ENCODE results near the gene TEN1.

- TF ChIP-seq, protein P1, sequence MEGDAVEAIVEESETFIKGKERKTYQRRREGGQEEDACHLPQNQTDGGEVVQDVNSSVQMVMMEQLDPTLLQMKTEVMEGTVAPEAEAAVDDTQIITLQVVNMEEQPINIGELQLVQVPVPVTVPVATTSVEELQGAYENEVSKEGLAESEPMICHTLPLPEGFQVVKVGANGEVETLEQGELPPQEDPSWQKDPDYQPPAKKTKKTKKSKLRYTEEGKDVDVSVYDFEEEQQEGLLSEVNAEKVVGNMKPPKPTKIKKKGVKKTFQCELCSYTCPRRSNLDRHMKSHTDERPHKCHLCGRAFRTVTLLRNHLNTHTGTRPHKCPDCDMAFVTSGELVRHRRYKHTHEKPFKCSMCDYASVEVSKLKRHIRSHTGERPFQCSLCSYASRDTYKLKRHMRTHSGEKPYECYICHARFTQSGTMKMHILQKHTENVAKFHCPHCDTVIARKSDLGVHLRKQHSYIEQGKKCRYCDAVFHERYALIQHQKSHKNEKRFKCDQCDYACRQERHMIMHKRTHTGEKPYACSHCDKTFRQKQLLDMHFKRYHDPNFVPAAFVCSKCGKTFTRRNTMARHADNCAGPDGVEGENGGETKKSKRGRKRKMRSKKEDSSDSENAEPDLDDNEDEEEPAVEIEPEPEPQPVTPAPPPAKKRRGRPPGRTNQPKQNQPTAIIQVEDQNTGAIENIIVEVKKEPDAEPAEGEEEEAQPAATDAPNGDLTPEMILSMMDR (IDR thresholded peaks at IDR 0.05), result no peak
- TF ChIP-seq POLR2A (IDR thresholded peaks at IDR 0.05), result no peak
Measured at GRCh38 chr17:75959051-75959838, 19.8 kb upstream of the TEN1 start.

Measured in esophagus squamous epithelium (tissue), 4 donors.